DOHH2 (cell line): Measurements from ENCODE around the gene MACROD2.

ENCODE experiments used
- H3F3A ChIP-seq: fragments of 200-600 bp; sonication (generic), shearing (Covaris generic); 2 replicates; pipeline ENCODE4 v1.6.0; 2016; ENCODE audit warnings: antibody characterized with exemption, mild to moderate bottlenecking; ENCODE audit not compliant: control insufficient read depth, insufficient read depth
- H3K27ac ChIP-seq: fragments of 200-600 bp; sonication (generic); 2 replicates; pipeline ENCODE4 v1.5.1; 2014; ENCODE audit warnings: low read depth, mild to moderate bottlenecking, low read length, moderate library complexity
- H3K27me3 ChIP-seq: fragments of 200-600 bp; sonication (generic); 2 replicates; pipeline ENCODE4 v1.6.1; 2014; ENCODE audit warnings: mild to moderate bottlenecking, low read length, mixed read lengths; ENCODE audit not compliant: control insufficient read depth
- H3K36me3 ChIP-seq: fragments of 200-600 bp; sonication (generic); 2 replicates; pipeline ENCODE4 v1.6.1; 2014; ENCODE audit warnings: mild to moderate bottlenecking, low read length, moderate library complexity, mixed read lengths; ENCODE audit not compliant: control insufficient read depth
- H3K4me1 ChIP-seq: fragments of 200-600 bp; sonication (generic); 2 replicates; pipeline ENCODE4 v1.6.1; 2014; ENCODE audit warnings: mild to moderate bottlenecking, low read length, mixed read lengths; ENCODE audit not compliant: control insufficient read depth
- H3K4me2 ChIP-seq: fragments of 200-600 bp; sonication (generic); 2 replicates; pipeline ENCODE4 v1.6.0; 2014; ENCODE audit warnings: mild to moderate bottlenecking, low read length, moderate library complexity
- H3K4me3 ChIP-seq: fragments of 200-600 bp; sonication (generic); 2 replicates; pipeline ENCODE4 v1.5.1; 2014; ENCODE audit warnings: mild to moderate bottlenecking, low read length, mixed read lengths
- H3K79me2 ChIP-seq: fragments of 200-600 bp; sonication (generic); 2 replicates; pipeline ENCODE4 v1.6.1; 2014; ENCODE audit warnings: mild to moderate bottlenecking, low read length, mixed read lengths; ENCODE audit not compliant: control insufficient read depth
- H3K9me2 ChIP-seq: fragments of 200-600 bp; sonication (generic); replicated peaks from 2 replicates; pipeline ENCODE4 v1.6.1; 2014; ENCODE audit warnings: mild to moderate bottlenecking, low read length, mixed read lengths; ENCODE audit not compliant: control insufficient read depth
- H3K9me3 ChIP-seq: fragments of 200-600 bp; sonication (generic); 2 replicates; pipeline ENCODE4 v1.6.1; 2014; ENCODE audit warnings: antibody characterized with exemption, low read length, mixed read lengths; ENCODE audit not compliant: control insufficient read depth, insufficient read depth
- H4K20me1 ChIP-seq: fragments of 200-600 bp; sonication (generic); 2 replicates; pipeline ENCODE4 v1.6.0; 2014; ENCODE audit warnings: low read depth, mild to moderate bottlenecking, antibody characterized with exemption, low read length, moderate library complexity; ENCODE audit not compliant: control insufficient read depth, insufficient read depth
- EZH2phosphoT487 ChIP-seq: fragments of 200-600 bp; sonication (generic); IDR thresholded peaks from 2 replicates; pipeline ENCODE4 v1.6.1; 2017; ENCODE audit warnings: borderline replicate concordance, mild to moderate bottlenecking, antibody characterized with exemption, low read length, moderate library complexity, mixed read lengths
- TF ChIP-seq, protein P1 (sequence below): fragments of 200-600 bp; sonication (generic); IDR thresholded peaks from one replicate; pipeline ENCODE4 v1.5.1; 2014; ENCODE audit warnings: antibody characterized with exemption, mild to moderate bottlenecking, low read depth, low read length; ENCODE audit not compliant: poor library complexity, severe bottlenecking

Gene MACROD2

DNA sequence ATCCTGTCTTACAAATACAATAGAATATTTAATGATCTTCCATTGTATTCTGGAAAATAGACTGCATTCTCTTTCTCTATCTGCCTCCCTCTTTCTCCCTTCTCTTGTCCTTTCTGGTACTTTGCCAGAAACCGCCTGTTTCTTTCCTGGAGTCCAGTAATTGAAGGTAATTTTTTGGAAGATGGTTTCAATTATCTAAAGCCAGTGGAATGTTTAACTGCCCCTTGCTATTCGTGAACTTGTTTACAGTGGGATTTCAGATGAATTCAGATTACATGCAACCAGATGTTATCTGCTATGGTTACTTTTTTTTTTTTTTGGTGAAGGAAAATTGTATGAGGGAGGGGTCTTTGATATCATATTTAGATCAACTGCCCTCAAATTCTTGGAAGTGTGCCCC is 997.6 kb downstream of the MACROD2 start:
- Histone ChIP-seq H3K27ac (no peak overlapping the region), H3K4me1 (no peaks in the 10 kb centered on the region), H3K9me2 (no peaks in the 10 kb centered on the region), H3K79me2 (no peaks in the 10 kb centered on the region), H3F3A (no peaks in the 10 kb centered on the region), H3K9me3 (no peaks in the 10 kb centered on the region), H4K20me1 (no peaks in the 10 kb centered on the region), H3K36me3 (no peaks in the 10 kb centered on the region), H3K27me3 (no peaks in the 10 kb centered on the region), H3K4me2 (no peak overlapping the region), H3K4me3 (no peak overlapping the region)
- TF ChIP-seq EZH2phosphoT487: no peak
- TF ChIP-seq, protein P1, sequence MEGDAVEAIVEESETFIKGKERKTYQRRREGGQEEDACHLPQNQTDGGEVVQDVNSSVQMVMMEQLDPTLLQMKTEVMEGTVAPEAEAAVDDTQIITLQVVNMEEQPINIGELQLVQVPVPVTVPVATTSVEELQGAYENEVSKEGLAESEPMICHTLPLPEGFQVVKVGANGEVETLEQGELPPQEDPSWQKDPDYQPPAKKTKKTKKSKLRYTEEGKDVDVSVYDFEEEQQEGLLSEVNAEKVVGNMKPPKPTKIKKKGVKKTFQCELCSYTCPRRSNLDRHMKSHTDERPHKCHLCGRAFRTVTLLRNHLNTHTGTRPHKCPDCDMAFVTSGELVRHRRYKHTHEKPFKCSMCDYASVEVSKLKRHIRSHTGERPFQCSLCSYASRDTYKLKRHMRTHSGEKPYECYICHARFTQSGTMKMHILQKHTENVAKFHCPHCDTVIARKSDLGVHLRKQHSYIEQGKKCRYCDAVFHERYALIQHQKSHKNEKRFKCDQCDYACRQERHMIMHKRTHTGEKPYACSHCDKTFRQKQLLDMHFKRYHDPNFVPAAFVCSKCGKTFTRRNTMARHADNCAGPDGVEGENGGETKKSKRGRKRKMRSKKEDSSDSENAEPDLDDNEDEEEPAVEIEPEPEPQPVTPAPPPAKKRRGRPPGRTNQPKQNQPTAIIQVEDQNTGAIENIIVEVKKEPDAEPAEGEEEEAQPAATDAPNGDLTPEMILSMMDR: no peak

GRCh38 chr20:14996883-14997672 is 1001.8 kb downstream of the MACROD2 start:
- no peaks in the 10 kb centered on the region for H3K9me3 ChIP-seq
- no peak overlapping the region for H3K4me2 ChIP-seq
- H3K27me3 ChIP-seq: no peaks in the 10 kb centered on the region
- no peaks in the 10 kb centered on the region for H4K20me1 ChIP-seq
- H3K4me3 ChIP-seq: no peak overlapping the region
- no peaks in the 10 kb centered on the region for H3K9me2 ChIP-seq
- no peaks in the 10 kb centered on the region for H3K36me3 ChIP-seq
- no peaks in the 10 kb centered on the region for H3K79me2 ChIP-seq
- no peaks in the 10 kb centered on the region for H3K4me1 ChIP-seq
- H3K27ac ChIP-seq: no peak overlapping the region
- TF ChIP-seq, protein P1: no peak
- no peak for TF ChIP-seq EZH2phosphoT487
- H3F3A ChIP-seq: no peaks in the 10 kb centered on the region

DNA sequence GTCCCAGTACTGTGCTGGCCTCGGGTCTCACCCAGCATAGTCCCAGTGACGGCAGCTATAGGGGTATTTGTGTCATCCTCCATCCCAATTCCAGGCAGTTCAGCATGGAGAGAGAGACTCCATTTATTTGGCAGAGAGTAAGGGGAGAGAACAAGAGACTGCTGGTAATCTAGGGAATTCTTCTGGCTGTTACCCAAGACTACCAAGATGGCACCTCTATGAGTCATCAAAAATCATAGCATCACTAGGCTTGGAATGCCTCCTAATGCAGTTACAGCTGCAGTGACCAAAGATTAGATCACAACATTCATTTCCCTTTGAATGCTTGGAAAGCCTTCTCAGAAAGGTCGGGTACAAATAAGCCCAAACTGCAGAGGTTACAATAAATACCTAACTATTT is 1002.5 kb downstream of the MACROD2 start:
- H4K20me1 ChIP-seq: no peaks in the 10 kb centered on the region
- no peaks in the 10 kb centered on the region for H3K4me1 ChIP-seq
- H3K27ac ChIP-seq: no peak overlapping the region
- TF ChIP-seq EZH2phosphoT487: no peak
- TF ChIP-seq, protein P1: no peak
- no peaks in the 10 kb centered on the region for H3K36me3 ChIP-seq
- H3K9me2 ChIP-seq: no peaks in the 10 kb centered on the region
- no peaks in the 10 kb centered on the region for H3F3A ChIP-seq
- no peak overlapping the region for H3K4me2 ChIP-seq
- no peaks in the 10 kb centered on the region for H3K9me3 ChIP-seq
- no peak overlapping the region for H3K4me3 ChIP-seq
- no peaks in the 10 kb centered on the region for H3K27me3 ChIP-seq
- no peaks in the 10 kb centered on the region for H3K79me2 ChIP-seq
